Germinal center (tissue), 1 donor: ENCODE measurements around the gene MYO10.

Experiments used
- DNase-seq: peaks from one replicate; pipeline ENCODE4 v3.0.0; 2012; ENCODE audit warnings: mixed read lengths, low spot score

The MYO10 gene

DNA sequence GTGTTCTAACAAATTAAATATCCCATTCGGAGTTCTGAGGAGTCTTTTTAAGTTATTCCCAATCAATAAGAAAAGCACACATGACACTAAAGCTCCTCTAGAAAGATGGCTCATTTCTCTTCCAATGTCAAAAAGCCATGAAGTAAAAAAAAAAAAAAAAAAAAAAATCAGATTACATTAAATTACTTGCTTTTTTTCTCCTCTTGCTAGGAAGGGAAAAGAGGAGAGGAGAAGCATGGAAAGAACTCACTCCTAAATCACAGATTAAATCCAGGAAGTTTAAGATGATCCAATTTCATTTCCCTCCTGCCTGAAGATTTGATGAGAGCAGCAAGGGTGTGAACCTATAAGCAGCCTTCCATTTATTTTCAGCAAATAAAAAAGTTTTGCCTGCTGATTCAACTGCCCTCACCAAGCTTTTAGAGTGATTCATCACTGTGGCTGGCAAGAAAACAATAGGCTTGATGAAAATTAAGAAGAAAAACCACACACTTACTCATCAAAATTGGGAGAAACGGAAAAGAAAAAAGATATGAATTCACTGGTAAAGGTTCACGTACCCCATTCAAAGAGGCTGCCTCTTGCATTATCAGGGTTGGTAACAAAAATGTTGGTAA is 19.7 kb downstream of the MYO10 start:
- no peak for DNase-seq

DNA sequence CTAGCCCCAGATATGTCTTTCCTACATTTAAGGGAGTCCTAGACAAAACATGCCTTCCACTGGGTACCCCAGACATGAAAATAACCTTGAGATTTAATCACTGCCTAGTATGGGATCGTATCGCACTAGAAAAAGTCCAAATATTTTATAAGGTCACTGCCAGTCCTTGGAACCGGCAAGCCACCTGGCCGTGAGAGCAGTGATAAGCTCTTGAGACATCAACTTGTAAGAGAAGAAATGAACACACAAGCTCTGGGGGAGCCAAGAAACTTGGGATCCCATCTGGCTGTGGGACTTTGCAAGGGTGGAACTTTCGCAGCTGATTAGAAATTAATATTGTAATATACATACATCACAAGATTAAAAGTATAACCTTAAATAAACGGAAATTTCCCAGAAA is 21.5 kb downstream of the MYO10 start:
- no peak for DNase-seq

DNA sequence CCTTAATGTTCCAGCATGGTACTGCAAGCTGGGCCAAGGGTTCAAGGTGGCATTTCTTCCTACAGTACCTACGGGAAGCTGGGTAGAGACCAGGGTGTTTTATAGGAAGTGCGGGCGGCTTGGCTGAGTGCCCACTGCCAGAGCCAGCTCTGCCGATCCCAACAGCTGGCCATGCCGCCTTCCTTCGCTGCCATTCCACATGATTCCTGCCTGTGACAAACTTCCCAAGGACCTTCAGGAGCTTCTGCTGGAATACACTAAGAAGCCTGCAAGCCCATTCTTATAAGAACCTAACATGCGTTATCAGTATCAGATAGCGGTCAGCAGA is 22.0 kb downstream of the MYO10 start:
- no peak for DNase-seq

DNA sequence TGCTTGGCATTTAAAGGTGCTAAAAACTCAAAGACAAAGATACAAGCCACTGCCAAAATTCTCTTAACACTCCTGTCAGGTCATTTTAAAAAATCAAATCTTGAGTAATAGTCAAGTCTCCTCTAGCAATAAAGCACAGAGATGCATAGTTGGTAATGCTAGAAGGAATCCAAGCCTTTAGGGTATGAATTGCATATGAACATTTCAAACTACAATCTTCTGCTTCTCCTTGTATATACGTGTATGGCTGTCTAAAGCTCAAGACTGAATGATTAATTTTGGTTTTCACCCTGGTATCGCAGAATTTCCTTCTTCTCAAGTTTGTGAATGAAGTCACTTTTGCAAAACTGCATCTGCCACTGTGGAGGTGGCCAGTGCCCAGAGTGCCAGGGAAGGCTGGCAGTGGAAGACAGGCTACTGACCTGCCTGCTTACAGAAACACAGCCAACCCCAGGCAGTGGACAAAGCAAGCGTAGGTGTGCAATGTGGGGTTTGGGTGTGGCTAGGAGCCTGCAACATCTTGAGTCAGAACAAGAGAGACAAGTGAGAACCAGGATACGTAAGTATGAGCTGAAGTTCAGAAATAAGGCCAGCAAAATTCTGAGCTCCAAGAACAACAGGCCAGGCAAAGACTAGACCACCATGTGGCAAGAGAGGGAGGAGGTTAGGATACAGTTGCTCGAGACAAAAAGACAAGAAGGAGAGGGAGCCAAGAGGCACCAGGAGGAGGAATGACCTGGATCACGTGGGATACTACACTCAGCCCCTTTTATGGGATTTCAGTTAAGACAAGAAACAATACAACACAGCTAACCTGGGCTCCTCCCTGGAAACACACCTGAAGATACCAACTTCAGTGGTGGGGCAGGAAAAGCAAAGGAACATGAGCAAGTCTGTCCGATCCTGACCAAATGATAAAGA is 22.6 kb downstream of the MYO10 start:
- DNase-seq, result no peak

DNA sequence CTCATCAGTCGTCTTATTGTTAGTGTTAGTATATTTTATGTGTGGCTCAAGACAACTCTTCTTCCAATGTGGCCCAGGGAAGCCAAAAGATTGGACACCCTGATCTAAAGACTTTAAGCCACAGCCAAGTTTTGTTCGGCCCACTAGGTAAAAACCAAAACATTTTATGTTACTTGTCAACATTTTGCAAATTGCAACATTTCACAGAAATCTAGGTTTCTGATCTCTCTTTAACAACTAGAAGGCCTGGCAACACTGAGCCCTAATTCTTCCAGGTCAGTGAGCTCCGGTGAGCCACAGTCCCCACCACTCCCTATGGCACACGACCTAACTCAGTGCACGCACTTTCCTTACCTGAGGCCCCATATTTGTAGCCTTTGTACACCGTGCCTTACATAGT is 24.0 kb downstream of the MYO10 start:
- DNase-seq, result no peak

DNA sequence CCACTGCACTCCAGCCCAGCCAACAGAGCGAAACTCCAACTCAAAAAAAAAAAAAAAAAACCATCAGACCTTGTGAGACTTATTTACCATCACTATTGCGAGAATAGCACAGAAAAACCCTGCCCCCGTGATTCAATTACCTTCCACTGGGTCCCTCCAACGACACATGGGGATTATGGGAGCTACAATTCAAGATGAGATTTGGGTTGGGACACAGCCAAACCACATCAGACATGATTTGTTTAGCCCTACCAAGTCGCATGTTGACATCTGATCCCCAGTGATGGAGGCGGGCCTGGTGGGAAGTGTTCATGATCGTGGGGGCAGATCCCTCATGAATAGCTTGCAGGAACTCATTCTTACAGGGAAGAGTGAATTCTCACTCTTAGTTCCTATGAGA is 26.6 kb downstream of the MYO10 start:
- no peak for DNase-seq

DNA sequence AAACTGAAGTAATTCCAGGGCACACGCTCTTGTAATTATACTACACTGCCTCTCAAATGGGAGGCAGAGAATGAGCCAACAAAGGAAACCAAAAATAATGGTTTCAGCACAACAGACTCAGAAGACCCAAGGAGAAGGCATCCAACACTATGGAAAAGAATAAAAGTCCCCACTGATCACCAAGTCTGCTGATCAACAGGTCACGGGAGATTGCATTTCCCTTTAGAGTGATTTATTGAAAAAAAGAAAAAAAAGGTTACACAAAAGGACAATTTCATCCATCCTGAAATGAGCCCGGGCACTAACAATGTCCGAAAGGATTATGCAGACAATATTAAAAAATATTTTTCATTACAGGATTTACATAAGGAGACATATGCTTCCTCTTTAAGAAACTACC is 28.8 kb downstream of the MYO10 start:
- DNase-seq, result no peak

DNA sequence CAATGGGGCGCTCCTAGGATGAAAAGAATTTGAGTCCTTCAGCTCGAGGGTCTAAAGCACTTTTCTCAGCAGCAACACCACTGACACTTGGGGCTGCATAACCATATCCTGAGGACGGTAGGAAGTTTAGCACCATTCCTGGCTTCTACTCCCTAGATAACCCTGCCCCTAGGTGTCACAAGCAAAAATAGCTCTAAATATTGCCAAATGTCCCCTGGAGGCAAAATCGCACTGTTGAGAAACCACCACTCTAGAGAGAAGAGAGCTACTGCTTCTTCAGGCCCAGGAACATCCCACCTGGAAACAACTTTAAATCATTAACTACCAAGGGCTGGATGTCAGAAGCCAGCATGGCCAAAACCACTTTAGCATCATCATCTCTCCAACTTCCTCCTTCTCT is 29.8 kb downstream of the MYO10 start:
- DNase-seq, result no peak

DNA sequence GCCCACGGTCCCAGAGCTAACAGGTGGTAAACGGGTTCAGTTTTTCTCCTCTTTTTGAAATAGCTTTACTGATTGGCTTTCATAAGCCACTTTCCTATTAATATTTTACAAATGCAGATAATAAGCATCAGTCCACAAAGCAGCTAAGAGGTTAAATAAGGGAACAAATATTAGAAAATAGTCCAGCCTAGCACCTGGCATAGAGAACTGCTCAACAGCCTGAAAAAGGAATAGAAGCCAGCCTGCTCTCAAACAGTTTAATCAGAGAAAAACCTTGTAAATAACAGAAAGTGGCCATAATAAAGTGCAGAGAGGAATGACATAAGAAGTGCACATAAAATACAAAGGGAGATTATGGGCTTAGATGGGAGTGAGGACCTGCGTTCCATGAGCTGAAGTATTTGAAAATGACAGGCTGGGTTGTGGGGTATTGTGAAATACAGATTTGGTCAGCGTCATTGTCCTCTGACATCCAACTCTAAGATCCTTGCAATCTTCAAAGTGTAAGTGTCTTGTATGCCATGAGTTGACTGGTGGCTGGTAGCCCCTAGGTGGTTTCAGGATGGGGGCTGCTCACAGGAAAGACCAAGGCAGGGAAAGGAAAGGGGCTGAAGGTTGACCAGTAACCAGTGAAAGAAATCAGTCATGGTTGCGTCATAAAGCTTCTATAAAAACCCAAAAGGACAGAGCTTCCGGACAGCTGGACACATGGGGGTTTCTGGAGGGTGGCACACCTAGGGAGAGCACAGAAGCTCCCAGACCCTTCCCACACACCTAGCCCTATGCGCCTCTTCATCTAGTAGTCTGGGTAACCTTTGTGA is 32.4 kb downstream of the MYO10 start:
- DNase-seq, result no peak

DNA sequence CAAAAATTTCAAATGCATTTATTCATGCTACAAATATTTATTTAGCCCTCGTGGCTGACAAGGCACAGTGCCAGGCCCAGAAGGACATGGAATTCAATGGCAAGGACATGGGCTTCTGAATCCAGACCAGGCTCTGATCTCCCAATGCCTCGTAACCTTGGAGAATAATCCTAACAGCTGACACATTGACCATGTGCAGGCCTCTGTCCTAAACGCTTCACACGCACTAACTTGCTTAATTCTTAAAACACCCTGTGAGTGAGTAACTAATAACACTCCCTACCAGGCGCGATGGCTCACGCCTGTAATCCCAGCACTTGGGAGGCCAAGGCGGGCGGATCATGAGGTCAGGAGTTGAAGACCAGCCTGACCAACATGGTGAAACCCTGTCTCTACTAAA is 33.2 kb downstream of the MYO10 start:
- DNase-seq, result no peak

DNA sequence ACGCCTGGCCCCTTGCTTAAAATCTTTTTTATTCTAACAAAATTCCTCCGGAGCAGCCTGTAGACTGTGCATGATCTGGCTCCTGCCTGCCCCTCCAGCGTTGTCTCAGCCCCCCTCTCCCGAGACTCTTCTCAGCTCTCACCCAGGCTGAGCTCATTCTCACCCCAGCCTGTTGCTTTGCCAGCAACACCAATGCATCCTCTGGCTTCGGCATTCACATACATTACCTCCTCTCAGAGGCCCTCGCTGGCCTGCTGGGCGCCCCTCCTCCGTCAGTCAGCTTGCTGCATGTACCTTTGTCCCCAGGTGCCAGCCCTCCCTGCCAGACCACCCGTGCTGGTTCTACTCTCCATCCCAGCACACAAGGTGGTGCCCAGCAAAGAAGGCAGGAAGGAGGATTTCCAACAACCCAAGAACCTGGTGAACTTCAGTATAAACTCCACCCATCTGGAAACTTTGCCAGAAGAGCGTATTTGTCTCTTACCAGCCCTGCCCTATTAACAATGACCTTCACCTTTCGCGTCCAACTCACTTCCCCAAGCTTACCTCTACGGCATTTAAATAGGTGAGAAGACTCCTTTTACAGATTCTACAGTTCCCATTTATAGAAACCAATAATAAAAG is 35.0 kb downstream of the MYO10 start:
- DNase-seq, result no peak

DNA sequence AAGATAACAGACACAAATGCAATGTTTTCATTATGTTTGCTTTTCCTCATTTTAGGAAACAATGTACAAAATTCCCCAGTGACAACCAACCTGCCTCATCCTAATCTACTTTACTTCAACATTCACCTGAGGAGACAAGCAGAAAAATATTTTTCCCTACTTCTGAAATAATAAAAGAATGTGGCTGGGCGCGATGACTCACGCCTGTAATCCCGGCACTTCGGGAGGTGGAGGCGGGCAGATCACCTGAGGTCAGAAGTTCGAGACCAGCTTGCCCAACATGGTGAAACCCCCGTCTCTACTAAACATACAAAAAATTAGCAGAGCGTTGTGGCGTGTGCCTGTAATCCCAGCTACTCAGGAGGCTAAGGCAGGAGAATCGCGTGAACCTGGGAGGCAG is 36.9 kb downstream of the MYO10 start:
- no peak for DNase-seq

DNA sequence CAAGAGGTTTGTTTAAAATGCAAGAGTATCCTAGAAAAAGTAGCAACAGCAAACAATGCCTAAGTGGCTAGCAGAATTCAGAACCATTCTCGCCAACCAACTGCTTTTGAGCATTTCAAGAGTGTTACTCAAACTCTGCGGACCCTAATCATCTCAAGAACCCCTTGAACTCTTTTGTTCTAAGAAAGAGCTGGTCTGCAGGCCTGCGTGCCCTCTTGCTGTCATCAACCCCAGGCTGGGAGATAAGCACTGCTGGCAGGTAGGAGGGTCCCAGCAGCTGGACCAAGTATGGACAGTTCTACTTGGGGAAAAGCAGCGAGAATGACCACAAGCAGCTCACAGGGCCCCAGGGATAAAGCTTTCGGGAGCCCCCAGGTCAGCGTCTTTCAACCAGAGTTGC is 38.3 kb downstream of the MYO10 start:
- no peak for DNase-seq

DNA sequence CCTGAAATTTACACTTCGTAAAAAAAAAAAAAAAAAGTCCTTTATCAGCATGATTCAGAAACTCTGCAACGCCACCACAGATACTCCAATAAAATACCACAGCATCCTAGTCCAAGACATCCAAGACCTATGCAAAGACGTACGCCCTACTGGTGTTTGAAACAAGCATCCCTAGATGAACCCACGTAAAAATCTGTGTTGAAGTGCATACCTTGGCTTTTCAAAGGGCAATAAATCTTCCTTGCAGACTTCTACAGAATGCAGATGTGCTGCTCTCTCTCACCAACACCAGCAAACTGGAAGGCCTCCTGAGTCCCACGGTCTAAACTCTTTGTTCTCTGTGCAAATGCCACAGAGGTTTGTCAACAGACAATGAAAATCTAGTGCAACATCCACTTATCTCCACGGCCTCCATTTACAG is 38.8 kb downstream of the MYO10 start:
- no peak for DNase-seq

DNA sequence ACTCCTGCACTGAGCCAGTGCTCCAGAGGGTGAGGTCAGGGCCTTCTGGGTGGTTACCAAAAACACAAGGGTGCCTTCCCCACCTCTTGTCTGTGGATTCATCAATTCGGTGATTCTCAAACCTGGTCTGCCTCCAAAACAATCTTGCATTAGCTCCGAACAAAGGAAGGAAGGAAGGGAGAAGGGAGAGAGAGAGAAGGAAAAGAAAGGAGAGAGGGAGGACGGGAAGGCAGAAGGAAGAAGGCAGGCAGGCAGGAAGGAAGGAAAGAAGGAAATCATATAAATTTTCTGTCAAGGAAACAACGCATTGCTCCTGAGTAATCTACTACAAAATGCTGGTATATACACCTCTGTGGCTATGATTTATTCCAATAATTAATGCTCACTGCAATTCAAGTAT is 39.3 kb downstream of the MYO10 start:
- DNase-seq, result no peak

DNA sequence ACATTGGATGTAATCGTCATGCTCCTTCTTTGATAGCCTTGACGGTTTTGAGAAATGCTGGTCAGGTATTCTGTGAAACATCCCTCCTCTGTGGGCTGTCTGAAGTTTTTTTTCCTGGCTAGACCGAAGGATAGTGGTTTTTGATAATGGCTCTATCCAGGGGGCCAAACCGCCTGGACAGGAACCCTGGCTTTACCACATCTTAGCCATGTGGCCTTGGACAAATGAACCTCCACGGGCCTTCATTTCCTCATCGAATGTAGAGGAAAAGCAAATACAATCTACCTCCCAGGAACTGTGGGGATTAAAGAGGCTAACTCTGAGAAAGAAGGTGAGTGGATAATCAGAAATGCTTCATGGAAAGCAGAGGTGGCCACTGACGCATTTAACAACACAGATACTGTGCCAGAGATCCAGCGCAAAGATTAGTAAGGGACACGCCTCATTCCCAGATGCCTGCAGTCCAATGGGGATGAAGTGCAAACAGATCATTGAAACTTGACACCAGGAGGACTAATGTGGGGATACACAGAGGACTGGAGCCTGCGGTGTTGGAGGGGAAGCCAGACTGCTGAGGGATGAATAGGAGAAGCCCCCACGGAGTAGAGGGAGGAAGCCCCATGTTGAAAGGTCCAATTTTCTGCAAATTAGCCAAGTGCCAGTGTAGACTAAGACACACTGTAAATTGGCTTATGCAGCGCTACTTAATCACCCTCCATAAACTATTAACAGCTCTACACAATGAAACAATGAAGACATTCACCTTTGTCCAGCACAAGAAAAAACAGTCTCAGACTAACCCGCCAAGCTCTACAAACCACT is 41.6 kb downstream of the MYO10 start:
- DNase-seq, result no peak

DNA sequence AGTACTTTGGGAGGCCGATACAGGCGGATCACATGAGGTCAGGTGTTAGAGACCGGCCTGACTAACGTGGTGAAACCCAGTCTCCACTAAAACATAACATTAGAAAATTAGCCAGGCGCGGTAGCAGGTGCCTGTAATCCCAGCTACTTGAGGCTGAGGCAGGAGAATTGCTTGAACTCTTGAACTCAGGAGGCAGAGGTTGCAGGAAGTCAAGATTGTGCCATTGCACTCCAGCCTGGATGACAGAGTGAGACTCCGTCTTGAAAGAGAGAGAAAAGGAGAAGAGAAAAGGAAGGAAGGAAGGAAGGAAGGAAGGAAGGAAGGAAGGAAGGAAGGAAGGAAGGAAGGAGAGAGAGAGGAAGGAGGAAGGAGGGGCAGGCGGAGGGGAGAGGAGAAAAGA is 45.1 kb downstream of the MYO10 start:
- no peak for DNase-seq

DNA sequence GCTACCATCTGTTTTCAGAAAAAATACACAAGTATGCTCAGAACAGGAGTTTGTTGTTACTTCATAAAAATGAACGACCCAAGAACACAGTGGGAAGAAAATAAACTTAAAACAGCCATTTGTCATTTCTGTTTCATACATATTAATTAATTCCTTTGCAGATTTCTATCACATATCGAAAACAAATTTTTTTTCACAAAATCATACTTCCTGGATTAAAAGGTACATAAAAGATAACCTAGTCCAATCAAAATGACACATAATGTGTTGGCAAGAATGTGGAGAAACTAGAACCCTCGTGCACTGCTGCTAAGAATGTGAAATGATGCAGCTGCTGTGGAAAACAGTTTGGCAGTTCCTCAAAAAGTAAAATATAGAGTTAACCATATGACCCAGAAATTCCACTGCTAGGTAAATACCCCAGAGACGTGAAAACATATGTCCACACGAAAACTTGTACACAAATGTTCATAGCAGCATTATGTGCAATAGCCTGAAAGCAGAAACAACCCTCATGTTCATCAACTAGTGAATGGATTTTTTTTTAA is 46.0 kb downstream of the MYO10 start:
- DNase-seq, result no peak

DNA sequence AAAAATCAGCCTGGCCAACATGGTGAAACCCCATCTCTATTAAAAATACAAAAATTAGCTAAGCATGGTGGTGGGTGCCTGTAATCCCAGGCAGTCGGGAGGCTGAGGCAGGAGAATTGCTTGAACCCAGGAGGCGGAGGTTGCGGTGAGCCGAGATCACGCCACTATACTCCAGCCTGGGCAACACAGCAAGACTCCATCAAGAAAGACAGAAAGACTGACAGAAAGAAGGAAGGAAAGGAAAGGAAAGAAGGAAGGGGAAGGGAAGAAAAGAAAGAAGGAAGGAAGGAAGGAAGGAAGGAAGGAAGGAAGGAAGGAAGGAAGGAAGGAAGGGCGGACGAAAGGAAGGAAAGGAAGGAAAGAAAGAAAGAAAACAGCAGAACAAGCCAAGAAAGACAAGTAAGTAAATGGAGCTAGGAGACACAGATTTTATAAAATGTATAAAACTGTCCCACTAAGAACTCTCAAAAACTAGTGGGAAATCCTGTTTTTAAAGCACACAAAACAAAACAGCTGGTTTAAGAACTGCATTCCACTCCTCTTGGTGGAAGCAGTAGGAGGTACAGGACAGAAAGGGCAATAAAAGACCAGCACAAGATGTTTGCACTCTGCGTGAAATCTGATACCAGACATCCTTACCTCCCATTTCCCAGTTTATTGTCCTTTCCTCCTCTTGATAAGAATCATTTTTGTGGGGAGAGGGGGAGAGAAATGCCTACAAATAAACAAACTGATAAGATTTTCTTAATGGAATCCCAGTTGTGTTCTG is 46.7 kb downstream of the MYO10 start:
- DNase-seq, result no peak

DNA sequence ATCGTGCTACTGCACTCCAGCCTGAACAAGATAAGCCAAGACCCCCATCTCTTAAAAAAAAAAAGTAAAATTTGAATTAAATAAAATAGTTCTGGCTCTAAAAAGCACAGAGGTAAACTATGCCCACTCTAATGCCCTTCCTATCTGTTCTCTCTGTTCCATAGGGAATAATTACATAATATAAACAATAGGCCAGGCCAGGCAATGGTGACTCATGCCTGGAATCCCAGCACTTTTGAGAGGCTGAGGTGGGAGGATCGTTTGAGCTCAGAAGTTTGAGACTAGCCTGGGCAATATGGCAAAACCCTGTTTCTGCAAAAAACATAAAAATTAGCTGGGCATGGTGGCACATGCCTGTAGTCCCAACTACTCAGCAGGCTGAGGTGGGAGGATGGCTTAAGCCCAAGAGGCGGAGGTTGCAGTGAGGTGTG is 47.4 kb downstream of the MYO10 start:
- DNase-seq, result no peak
